ENCODE results near the gene RAG1. TPM values are rescaled to one million over a fixed set of nuclear protein-coding genes. Genes with fewer than 3 reads are reported as not detected.

RAG1 gene
- under 1 TPM; 0.09 to 0.58 (median 0.29) TPM for total RNA-seq (2021; fragmentation: NEBNext Ultra II Directional; extraction: Animal tissue kit (Norgen Biotek cat#: 25700))
- long read RNA-seq, partial matches to known transcripts, result 0 of 1 reads
- long read RNA-seq, other reads (novel, unspliced or antisense), result 1 of 1 reads

DNA sequence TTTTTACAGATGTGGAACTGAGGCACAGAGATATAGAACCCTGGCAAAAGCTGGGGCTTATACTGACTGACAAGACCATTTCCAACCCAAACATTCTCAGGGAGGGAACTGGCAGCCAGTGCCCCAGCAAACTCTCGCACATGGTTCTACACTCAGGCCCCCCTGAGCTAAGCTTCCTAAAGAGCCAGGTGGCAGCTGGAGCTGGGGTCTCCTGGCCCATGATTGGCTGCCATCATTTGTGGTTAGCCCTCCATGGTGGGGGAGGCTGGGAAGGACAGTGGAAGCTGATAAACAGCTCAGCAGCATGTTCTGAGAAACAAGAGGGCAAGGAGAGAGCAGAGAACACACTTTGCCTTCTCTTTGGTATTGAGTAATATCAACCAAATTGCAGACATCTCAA, at the start of gene RAG1:
Gene RAG1, plus strand, starts transcription at position 314 of the 400 bp plus-strand sequence. CDS start 5,298 bp downstream, outside the sequence.
- TF ChIP-seq, protein P1, sequence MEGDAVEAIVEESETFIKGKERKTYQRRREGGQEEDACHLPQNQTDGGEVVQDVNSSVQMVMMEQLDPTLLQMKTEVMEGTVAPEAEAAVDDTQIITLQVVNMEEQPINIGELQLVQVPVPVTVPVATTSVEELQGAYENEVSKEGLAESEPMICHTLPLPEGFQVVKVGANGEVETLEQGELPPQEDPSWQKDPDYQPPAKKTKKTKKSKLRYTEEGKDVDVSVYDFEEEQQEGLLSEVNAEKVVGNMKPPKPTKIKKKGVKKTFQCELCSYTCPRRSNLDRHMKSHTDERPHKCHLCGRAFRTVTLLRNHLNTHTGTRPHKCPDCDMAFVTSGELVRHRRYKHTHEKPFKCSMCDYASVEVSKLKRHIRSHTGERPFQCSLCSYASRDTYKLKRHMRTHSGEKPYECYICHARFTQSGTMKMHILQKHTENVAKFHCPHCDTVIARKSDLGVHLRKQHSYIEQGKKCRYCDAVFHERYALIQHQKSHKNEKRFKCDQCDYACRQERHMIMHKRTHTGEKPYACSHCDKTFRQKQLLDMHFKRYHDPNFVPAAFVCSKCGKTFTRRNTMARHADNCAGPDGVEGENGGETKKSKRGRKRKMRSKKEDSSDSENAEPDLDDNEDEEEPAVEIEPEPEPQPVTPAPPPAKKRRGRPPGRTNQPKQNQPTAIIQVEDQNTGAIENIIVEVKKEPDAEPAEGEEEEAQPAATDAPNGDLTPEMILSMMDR (IDR thresholded peaks at IDR 0.05), result no peak
- Mint-ChIP-seq H3K9me3 (no peaks in the 10 kb centered on the region), H3K27me3 (ENCODE audit: insufficient read depth) (peaks cover 17% of the 10 kb centered on the region), H3K27ac (no peak within 1 kb of the TSS), H3K4me3 (no peak within 1 kb of the TSS), H3K4me1 (ENCODE audit: low read depth) (peaks cover 4% of the 10 kb centered on the region; the same call in 1 of the 2 replicates), H3K36me3 (ENCODE audit: low read depth) (no peaks in the 10 kb centered on the region)
- DNase-seq, result no peak

DNA sequence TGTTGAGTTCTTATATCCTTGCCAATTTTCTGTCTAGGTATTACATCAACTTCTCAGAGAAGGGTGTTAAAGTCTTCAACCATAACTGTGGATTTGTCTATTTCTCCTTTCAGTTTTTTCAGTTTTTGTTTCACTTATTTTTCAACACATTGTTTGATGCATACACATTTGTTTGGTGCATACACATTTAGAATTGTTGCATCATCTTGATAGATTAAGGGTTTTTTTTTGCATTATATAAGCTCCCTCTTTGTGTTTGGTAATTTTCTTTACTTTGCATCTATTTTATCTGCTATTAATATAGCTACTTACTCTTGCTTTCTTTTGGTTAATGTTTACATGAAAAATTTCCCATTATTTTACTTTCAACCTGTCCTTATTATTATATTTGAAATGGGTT, 37.0 kb upstream of the RAG1 start:
- Mint-ChIP-seq H3K36me3 (ENCODE audit: low read depth) (no peaks in the 10 kb centered on the region), H3K9me3 (no peaks in the 10 kb centered on the region), H3K4me3 (no peak overlapping the region), H3K27me3 (ENCODE audit: insufficient read depth) (peaks cover 2% of the 10 kb centered on the region), H3K27ac (no peak overlapping the region), H3K4me1 (ENCODE audit: low read depth) (no peaks in the 10 kb centered on the region)
- no peak for DNase-seq
- TF ChIP-seq, protein P1 (IDR thresholded peaks at IDR 0.05), result no peak

DNA sequence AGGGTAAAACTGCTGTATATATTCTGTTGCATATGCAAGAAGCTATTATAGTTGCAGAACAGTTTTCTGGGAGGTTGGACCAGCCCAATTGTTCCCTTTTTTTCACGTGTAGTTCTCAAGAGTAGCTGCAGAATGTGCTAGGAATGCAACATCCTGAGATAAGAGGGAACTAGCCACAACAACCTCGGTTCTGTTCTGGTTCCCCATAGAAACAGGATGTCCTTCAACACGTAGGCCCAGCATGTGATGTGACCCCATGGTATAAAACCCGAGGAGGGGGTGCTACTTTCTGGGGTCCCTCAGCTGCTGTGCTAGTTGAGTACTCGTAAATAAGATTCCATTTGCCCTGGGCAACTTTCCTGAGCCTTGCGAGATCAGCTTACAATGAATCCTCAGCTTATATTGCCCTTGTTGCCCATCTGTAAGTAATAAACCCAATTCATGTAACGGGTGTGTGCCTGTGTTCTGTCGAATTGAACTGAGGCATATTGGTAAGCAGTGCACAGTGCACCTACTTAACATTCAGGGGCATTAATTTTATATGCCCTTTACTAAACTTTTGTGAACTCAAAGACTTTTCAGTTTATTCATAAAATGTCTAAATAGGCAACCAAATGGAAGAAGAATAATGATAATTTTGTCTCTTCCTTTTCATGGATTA, 34.7 kb upstream of the RAG1 start:
- no peak for DNase-seq
- H3K4me3 Mint-ChIP-seq, result no peak overlapping the region
- H3K9me3 Mint-ChIP-seq, result no peaks in the 10 kb centered on the region
- H3K27me3 Mint-ChIP-seq (ENCODE audit: insufficient read depth), result peaks cover 2% of the 10 kb centered on the region
- H3K27ac Mint-ChIP-seq, result no peak overlapping the region
- TF ChIP-seq, protein P1 (IDR thresholded peaks at IDR 0.05), result no peak
- H3K36me3 Mint-ChIP-seq (ENCODE audit: low read depth), result no peaks in the 10 kb centered on the region
- no peaks in the 10 kb centered on the region for H3K4me1 Mint-ChIP-seq (ENCODE audit: low read depth)

DNA sequence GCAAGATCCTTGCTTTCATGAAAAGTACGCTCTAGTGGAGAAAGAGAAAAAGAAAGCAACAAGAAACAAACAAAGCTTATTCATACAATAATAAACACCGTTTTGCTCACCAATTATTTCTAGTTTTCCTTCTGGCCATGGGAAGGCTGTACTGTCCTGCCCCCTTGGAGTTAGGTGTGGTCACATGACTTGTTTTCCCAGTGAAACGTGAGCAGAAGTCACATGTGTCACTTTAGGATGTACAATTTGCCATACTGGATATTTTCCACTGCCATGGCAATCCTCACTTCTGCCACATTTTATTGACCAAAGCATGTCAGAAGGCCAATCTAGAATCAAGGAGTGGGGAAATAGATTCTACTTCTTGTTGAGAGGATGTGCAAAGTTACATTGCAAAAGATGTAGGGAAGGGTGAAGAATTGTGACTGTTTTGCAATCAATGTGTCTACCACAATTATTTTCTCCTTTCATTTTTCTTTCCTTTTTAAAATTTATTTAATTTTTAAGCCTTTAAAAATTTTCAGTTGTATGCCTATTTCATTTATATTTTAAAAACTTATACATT, 33.4 kb upstream of the RAG1 start:
- DNase-seq, result no peak
- no peak overlapping the region for H3K27ac Mint-ChIP-seq
- TF ChIP-seq, protein P1 (IDR thresholded peaks at IDR 0.05), result no peak
- no peak overlapping the region for H3K4me3 Mint-ChIP-seq
- peaks cover 2% of the 10 kb centered on the region for H3K27me3 Mint-ChIP-seq (ENCODE audit: insufficient read depth)
- H3K4me1 Mint-ChIP-seq (ENCODE audit: low read depth), result no peaks in the 10 kb centered on the region
- H3K9me3 Mint-ChIP-seq, result no peaks in the 10 kb centered on the region
- no peaks in the 10 kb centered on the region for H3K36me3 Mint-ChIP-seq (ENCODE audit: low read depth)

DNA sequence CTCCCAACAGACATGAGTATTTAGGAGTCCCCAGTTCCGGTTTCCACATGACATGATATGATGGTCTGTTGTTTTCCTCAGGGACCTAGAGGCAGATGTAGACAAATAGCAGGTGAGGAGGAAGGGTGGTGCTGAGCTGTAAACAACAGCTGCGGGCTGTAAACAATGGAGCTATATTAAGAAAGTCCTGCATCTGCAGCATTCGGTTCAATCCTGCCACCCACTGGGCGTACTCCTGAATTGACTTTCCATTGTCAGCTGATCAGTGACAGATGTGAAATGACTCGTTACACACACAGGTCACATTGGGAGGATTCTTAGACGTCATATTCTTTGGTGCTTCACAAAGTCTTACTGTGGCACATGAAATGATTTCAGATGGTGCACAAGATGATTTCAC, 26.8 kb upstream of the RAG1 start:
- DNase-seq, result peak; percentile 55
- Mint-ChIP-seq H3K4me3 (no peak overlapping the region), H3K27me3 (ENCODE audit: insufficient read depth) (peaks cover 19% of the 10 kb centered on the region), H3K36me3 (ENCODE audit: low read depth) (no peaks in the 10 kb centered on the region), H3K4me1 (ENCODE audit: low read depth) (peaks cover 5% of the 10 kb centered on the region; the same call in 1 of the 2 replicates), H3K9me3 (no peaks in the 10 kb centered on the region), H3K27ac (no peak overlapping the region)
- TF ChIP-seq, protein P1 (IDR thresholded peaks at IDR 0.05), result peak; percentile 67
